Astrocyte (in vitro differentiated cells and primary cell): ENCODE results near the gene FFAR4. TPM values are rescaled to one million over a fixed set of nuclear protein-coding genes. Genes with fewer than 3 reads are reported as not detected.

Source experiments
- DNase-seq: peaks from one replicate; pipeline ENCODE4 v3.0.0-alpha.2; 2010; ENCODE audit warnings: low read depth
- FAIRE-seq: peaks from 2 replicates; lab custom pipeline; 2011; peaks lifted over from hg19 to GRCh38; lab: Jason Lieb, UNC
- H2AFZ ChIP-seq: 2 replicates; pipeline ENCODE4 v1.6.0; 2012; ENCODE audit warnings: low read depth, low read length, inconsistent platforms
- H3K27ac ChIP-seq: 2 replicates; pipeline ENCODE4 v1.5.1; 2011; ENCODE audit warnings: low read depth, low read length, inconsistent platforms
- H3K27me3 ChIP-seq: 2 replicates; pipeline ENCODE4 v1.6.0; 2011; ENCODE audit warnings: low read length, inconsistent platforms; ENCODE audit not compliant: insufficient read depth
- H3K36me3 ChIP-seq: 2 replicates; pipeline ENCODE4 v1.5.1; 2011; ENCODE audit warnings: low read length, inconsistent platforms; ENCODE audit not compliant: insufficient read depth
- H3K4me1 ChIP-seq: 2 replicates; pipeline ENCODE4 v1.5.1; 2011; ENCODE audit warnings: low read length, inconsistent platforms; ENCODE audit not compliant: insufficient read depth
- H3K4me2 ChIP-seq: 2 replicates; pipeline ENCODE4 v1.6.0; 2012; ENCODE audit warnings: low read length, inconsistent platforms
- H3K4me3 ChIP-seq: 2 replicates; pipeline ENCODE4 v1.5.1; 2011; ENCODE audit warnings: low read depth, mild to moderate bottlenecking, low read length, inconsistent platforms; ENCODE audit not compliant: insufficient read depth
- H3K79me2 ChIP-seq: 2 replicates; pipeline ENCODE4 v1.6.0; 2012; ENCODE audit warnings: mild to moderate bottlenecking, low read length, inconsistent platforms; ENCODE audit not compliant: insufficient read depth
- H3K9ac ChIP-seq: 2 replicates; pipeline ENCODE4 v1.6.0; 2012; ENCODE audit warnings: mild to moderate bottlenecking, low read length, inconsistent platforms
- H3K9me3 ChIP-seq: 2 replicates; pipeline ENCODE4 v1.5.1; 2012; ENCODE audit warnings: low read depth, mild to moderate bottlenecking, low read length, inconsistent platforms; ENCODE audit not compliant: insufficient read depth
- H4K20me1 ChIP-seq: 2 replicates; pipeline ENCODE4 v1.6.0; 2012; ENCODE audit warnings: low read length, inconsistent platforms; ENCODE audit not compliant: insufficient read depth
- H3K27ac Mint-ChIP-seq: one replicate; pipeline ENCODE4 v1.8.0; 2021; ENCODE audit warnings: mild to moderate bottlenecking, mixed read lengths; ENCODE audit not compliant: unreplicated experiment
- H3K27me3 Mint-ChIP-seq: one replicate; pipeline ENCODE4 v1.8.0; 2021; ENCODE audit warnings: low read depth, mixed read lengths; ENCODE audit not compliant: unreplicated experiment
- H3K36me3 Mint-ChIP-seq: one replicate; pipeline ENCODE4 v1.8.0; 2021; ENCODE audit warnings: low read depth, mixed read lengths; ENCODE audit not compliant: unreplicated experiment
- H3K4me1 Mint-ChIP-seq: one replicate; pipeline ENCODE4 v1.8.0; 2021; ENCODE audit warnings: low read depth, mixed read lengths; ENCODE audit not compliant: unreplicated experiment
- H3K4me3 Mint-ChIP-seq: one replicate; pipeline ENCODE4 v1.8.0; 2021; ENCODE audit warnings: mild to moderate bottlenecking, moderate library complexity, mixed read lengths; ENCODE audit not compliant: unreplicated experiment
- H3K9me3 Mint-ChIP-seq: one replicate; pipeline ENCODE4 v1.8.0; 2021; ENCODE audit warnings: mild to moderate bottlenecking, mixed read lengths; ENCODE audit not compliant: unreplicated experiment
- EZH2 ChIP-seq: IDR thresholded peaks from 2 replicates; pipeline ENCODE4 v1.6.1; 2012; ENCODE audit warnings: mild to moderate bottlenecking, low read length, inconsistent platforms; ENCODE audit not compliant: insufficient read depth
- total RNA-seq: library from RNA; stranded (reverse); gene quantifications from 2 replicates; pipeline ENCODE4 v1.2.1, GENCODE V29; 2021
- TF ChIP-seq, protein P1 (sequence below): IDR thresholded peaks from 2 replicates; pipeline ENCODE4 v1.5.1; 2011; ENCODE audit warnings: low read depth, mild to moderate bottlenecking, inconsistent platforms, low read length, moderate library complexity; ENCODE audit not compliant: insufficient read depth

The FFAR4 gene
- total RNA-seq, 1 donor from 2014 or later: not detected

GRCh38 chr10:93565446-93565845 lies 1.0 kb upstream of the FFAR4 start:
- no peak for TF ChIP-seq EZH2
- TF ChIP-seq, protein P1, sequence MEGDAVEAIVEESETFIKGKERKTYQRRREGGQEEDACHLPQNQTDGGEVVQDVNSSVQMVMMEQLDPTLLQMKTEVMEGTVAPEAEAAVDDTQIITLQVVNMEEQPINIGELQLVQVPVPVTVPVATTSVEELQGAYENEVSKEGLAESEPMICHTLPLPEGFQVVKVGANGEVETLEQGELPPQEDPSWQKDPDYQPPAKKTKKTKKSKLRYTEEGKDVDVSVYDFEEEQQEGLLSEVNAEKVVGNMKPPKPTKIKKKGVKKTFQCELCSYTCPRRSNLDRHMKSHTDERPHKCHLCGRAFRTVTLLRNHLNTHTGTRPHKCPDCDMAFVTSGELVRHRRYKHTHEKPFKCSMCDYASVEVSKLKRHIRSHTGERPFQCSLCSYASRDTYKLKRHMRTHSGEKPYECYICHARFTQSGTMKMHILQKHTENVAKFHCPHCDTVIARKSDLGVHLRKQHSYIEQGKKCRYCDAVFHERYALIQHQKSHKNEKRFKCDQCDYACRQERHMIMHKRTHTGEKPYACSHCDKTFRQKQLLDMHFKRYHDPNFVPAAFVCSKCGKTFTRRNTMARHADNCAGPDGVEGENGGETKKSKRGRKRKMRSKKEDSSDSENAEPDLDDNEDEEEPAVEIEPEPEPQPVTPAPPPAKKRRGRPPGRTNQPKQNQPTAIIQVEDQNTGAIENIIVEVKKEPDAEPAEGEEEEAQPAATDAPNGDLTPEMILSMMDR: no peak
- no peaks in the 10 kb centered on the region for H3K36me3 ChIP-seq
- H2AFZ ChIP-seq: no peak overlapping the region
- Mint-ChIP-seq H3K36me3 (no peaks in the 10 kb centered on the region), H3K9me3 (peaks cover 7% of the 10 kb centered on the region), H3K27ac (no peak overlapping the region), H3K27me3 (peaks cover 61% of the 10 kb centered on the region), H3K4me1 (no peaks in the 10 kb centered on the region), H3K4me3 (no peak overlapping the region)
- peaks cover 63% of the 10 kb centered on the region for H3K27me3 ChIP-seq
- no peak overlapping the region for H3K27ac ChIP-seq
- no peak for DNase-seq
- H3K9ac ChIP-seq: no peak overlapping the region
- H3K4me2 ChIP-seq: no peak overlapping the region
- no peak overlapping the region for H3K4me3 ChIP-seq
- no peaks in the 10 kb centered on the region for H3K9me3 ChIP-seq
- no peak for FAIRE-seq
- H3K79me2 ChIP-seq: no peaks in the 10 kb centered on the region
- no peaks in the 10 kb centered on the region for H4K20me1 ChIP-seq
- H3K4me1 ChIP-seq: no peaks in the 10 kb centered on the region

DNA sequence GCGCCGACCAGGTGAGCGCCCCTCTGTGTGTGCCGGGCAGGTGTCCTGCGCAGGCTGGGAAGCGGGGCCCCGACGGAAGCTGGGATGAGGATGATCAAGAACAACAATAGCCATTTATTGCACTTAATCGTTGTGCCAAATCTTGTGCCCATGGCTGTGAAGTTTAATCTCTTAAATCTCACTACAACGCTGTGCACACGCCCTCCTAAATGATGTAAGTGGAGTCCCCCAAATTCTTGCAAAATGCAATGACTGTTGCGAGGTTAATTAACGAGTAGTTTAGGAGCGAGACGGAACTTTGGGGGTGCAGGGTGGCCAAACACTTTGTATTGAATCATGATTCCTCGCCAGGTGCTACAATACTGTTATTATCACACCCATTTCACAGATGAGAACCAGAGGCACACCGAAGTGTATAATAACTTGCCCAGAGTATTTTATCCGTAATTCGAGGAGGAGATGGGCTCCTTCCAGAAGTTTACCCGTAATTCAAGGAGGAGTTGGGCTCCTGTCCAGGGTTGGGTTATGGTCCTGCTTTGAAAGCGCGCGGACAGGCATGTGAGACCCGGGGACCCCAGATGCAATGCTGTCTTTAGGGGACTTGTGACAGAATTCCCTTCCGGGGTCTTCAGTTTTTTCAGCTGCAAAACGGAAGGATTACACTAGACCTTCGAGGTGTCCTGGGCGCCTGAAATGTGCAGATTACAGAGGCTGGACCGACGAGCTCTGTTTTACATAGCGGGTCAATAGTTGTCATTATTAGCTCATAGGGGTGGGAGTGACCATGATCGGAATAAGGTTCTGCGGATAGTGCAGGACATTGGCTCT lies 1.0 kb downstream of the FFAR4 start:
- no peaks in the 10 kb centered on the region for H3K36me3 ChIP-seq
- H3K36me3 Mint-ChIP-seq: no peaks in the 10 kb centered on the region
- H3K4me1 ChIP-seq: no peaks in the 10 kb centered on the region
- TF ChIP-seq, protein P1: no peak
- TF ChIP-seq EZH2: peak; percentile 35
- H3K4me1 Mint-ChIP-seq: no peaks in the 10 kb centered on the region
- H3K79me2 ChIP-seq: no peaks in the 10 kb centered on the region
- no peaks in the 10 kb centered on the region for H4K20me1 ChIP-seq
- H3K27ac ChIP-seq: no peak overlapping the region
- peaks cover 78% of the 10 kb centered on the region for H3K27me3 ChIP-seq
- H3K4me2 ChIP-seq: peak overlapping the region; percentile 55
- FAIRE-seq (no peak), DNase-seq (no peak)
- no peak overlapping the region for H3K9ac ChIP-seq
- H3K4me3 ChIP-seq: no peak overlapping the region
- H3K9me3 ChIP-seq: no peaks in the 10 kb centered on the region
- H3K4me3 Mint-ChIP-seq: peak overlapping the region; percentile 60
- peaks cover 4% of the 10 kb centered on the region for H3K9me3 Mint-ChIP-seq
- no peak overlapping the region for H3K27ac Mint-ChIP-seq
- peaks cover 78% of the 10 kb centered on the region for H3K27me3 Mint-ChIP-seq
- H2AFZ ChIP-seq: peak overlapping the region; percentile 56

GRCh38 chr10:93568105-93568390 lies 1.6 kb downstream of the FFAR4 start:
- Mint-ChIP-seq H3K4me3 (no peak overlapping the region), H3K27ac (no peak overlapping the region), H3K9me3 (peaks cover 4% of the 10 kb centered on the region), H3K27me3 (peaks cover 79% of the 10 kb centered on the region), H3K36me3 (no peaks in the 10 kb centered on the region), H3K4me1 (no peaks in the 10 kb centered on the region)
- Histone ChIP-seq H3K9ac (no peak overlapping the region), H3K4me2 (peak overlapping the region; percentile 55), H2AFZ (peak overlapping the region; percentile 56), H3K79me2 (no peaks in the 10 kb centered on the region), H3K27me3 (peaks cover 79% of the 10 kb centered on the region), H3K4me1 (no peaks in the 10 kb centered on the region), H3K27ac (no peak overlapping the region), H4K20me1 (no peaks in the 10 kb centered on the region), H3K9me3 (no peaks in the 10 kb centered on the region), H3K4me3 (no peak overlapping the region), H3K36me3 (no peaks in the 10 kb centered on the region)
- TF ChIP-seq, protein P1: no peak
- no peak for TF ChIP-seq EZH2
- DNase-seq (no peak), FAIRE-seq (no peak)
